HFF-Myc (cell line): ENCODE measurements around the gene ASB1.
"Not testable (repeated sequence)": the region's sequence is repeated elsewhere in the genome, so short reads cannot be mapped to it uniquely, and the experiment has no call there.

Source experiments
- DNase-seq: peaks from one replicate; pipeline ENCODE4 v3.0.0-alpha.2; 2011; ENCODE audit warnings: low read depth; ENCODE audit errors: extremely low read depth
- H3K4me3 ChIP-seq: replicated peaks from 2 replicates; pipeline ENCODE4 v1.5.1; 2011; ENCODE audit warnings: low read depth, mild to moderate bottlenecking, control low read depth, low read length
- TF ChIP-seq, protein P1 (sequence below): IDR thresholded peaks from 2 replicates; pipeline ENCODE4 v1.5.1; 2012; ENCODE audit warnings: mild to moderate bottlenecking, low read depth, low read length, control low read depth; ENCODE audit errors: missing control alignments

ASB1 gene

DNA sequence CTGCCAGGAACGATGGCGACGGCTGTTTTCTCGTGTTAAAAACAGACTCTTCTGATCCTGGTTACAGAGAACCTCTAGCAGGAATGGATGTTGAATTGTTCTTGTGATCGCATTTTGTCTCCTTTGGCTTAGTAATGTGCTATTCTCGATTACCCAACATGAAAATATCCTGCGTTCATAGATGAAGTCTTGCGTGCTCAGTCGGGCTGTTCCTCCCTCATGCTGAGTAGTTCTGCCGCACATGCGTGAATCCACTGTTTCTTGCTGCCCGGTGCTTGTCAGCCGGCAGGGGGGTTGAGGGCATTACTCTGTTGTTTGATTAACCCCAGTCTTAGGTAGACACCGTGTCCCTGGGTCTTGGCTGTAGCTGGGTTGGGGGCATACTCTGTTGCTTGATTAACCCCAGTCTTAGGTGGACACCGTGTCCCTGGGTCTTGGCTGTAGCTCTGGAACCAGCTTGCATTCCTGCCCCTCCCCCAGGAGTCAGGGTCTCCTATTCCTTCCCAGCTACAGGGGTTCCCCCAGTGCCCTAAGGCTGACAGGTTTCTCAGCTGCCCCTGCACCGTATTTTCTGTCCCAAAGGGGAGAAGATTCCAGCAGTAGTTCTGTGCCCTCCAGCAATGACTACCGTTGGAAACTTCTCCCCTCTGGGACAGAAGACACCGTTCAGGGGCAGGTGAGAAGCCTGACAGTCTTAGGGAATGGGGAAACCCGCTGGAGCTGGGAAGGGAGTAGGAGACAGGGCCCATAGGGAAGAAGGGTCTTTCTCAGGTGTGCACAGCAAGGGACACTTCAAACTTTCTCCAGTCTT lies 22.1 kb upstream of the ASB1 start:
- TF ChIP-seq, protein P1, sequence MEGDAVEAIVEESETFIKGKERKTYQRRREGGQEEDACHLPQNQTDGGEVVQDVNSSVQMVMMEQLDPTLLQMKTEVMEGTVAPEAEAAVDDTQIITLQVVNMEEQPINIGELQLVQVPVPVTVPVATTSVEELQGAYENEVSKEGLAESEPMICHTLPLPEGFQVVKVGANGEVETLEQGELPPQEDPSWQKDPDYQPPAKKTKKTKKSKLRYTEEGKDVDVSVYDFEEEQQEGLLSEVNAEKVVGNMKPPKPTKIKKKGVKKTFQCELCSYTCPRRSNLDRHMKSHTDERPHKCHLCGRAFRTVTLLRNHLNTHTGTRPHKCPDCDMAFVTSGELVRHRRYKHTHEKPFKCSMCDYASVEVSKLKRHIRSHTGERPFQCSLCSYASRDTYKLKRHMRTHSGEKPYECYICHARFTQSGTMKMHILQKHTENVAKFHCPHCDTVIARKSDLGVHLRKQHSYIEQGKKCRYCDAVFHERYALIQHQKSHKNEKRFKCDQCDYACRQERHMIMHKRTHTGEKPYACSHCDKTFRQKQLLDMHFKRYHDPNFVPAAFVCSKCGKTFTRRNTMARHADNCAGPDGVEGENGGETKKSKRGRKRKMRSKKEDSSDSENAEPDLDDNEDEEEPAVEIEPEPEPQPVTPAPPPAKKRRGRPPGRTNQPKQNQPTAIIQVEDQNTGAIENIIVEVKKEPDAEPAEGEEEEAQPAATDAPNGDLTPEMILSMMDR, result no peak
- no peak for DNase-seq
- no peak overlapping the region for H3K4me3 ChIP-seq

DNA sequence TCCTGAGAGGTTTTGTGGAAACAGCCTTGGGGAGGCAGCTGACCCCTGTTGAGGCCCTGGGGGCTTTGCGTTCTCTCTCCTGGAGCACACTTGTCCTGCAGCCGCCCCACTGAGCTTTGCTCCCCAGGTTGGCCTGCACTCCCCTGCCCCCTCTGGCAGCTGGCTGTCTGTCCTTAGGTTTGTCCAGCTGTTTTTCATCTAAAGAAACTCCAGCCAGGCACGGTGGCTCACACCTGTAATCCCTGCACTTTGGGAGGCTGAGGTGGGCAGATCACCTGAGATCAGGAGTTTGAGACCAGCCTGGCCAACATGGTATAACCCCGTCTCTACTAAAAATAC lies 21.5 kb upstream of the ASB1 start:
- H3K4me3 ChIP-seq, DNase-seq: not testable (repeated sequence)

DNA sequence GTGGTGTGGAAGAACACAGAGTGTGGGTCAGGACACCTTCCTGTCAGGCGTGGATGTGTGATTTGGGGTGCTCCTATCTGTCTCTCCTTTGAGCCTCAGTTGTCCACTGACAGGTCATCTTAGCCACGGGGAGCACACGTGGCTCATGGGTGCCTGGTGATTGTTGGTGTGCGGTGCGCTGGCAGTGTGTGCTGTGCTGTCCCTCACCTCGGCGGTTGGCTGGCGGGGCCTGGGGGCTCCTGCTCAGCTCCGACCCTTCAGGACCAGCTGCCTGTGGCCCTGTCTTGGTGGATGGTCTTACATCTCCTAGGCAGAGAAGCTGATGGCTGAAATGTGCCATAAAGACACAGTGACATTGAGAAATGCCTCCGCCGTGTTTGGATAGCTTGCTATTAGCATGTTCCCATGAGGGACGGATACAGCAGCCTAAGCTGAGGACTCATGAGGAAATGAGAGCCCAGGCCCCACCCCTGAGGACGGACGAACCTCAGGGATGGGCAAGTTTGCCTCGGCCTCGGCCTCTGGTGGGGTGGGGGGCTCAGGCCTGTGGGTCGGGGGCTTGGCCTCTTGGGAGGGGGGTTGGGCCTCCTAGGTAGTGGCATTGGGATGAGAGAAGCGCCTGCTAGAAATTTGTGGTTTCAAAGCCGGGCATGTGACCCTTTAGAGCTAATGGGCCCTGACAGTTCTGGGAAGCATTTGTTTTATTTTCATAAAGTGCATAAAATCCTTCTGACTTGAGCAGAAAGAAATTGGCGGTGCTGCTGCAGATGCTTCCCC lies 20.3 kb upstream of the ASB1 start:
- TF ChIP-seq, protein P1, result no peak
- no peak overlapping the region for H3K4me3 ChIP-seq
- DNase-seq, result no peak

DNA sequence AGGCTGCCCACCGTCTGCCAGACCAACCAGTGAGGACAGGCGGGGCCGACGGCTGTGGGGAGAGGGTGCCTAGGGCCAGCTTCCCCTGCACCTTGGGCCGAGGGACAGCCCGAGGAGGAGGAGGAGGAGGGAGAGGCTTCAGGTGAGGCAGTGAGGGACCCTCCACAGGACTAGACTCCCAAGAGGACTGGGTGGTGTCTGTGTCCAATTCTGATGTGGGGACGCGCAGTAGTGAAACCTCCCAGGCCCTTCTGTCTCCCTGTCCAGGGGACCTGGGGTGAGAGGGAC lies 19.8 kb upstream of the ASB1 start:
- TF ChIP-seq, protein P1, result no peak
- no peak for DNase-seq
- H3K4me3 ChIP-seq, result no peak overlapping the region

DNA sequence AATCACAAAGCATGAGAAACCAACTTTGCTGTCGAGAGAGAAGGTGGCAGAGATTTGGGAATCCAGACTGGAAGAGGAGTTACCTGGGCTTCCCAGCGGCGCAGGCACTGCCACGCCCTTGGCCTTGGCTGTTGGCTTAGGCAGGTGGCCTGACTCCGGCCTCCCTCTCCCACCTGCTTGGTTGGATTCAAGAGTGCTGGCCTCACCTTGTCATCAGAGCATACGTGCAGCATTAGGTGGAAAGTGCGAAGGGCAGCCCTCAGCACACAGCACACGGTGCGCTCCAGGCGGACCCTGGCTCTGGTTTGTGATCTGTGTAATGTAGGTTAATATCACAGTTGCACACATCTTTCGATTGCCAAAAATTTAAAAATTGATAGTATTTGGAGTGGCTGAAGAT lies 19.2 kb upstream of the ASB1 start:
- TF ChIP-seq, protein P1, result no peak
- H3K4me3 ChIP-seq, result no peak overlapping the region
- no peak for DNase-seq

DNA sequence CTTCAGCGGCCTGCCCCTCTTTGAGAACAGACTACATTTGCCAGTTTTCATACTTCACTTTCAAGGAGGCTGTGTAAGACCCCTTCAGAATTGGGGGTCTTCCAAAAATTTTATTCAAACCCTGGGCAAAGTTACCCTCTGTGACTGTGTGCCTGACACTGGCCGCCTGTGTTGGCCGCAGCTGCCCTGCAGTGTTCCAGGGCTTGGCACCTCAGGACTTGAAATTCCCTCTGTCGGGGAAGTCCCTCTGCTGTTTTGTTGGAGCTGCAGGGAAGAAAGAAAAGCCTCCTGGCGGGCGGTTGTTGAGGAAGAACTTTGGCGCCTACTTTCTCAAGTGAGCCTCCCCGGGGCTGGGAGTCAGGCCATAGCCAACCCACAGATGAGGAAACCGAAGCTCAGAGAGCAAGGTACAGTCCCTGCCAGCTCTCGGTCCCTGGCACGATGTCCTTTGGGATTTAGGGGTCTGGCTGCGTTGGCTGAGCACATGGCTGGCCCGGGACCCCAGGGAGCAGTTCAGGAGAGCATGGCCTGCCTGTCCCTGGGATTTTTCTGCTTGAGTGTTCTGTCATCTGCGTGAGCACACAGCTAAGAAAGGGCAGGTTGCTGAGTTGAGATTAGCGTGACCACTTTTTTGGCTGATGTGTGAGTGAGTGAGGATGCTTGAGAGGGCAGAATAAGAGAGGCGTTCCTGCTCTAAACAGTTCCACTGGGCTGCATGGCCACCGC lies 17.9 kb upstream of the ASB1 start:
- DNase-seq, result no peak
- no peak overlapping the region for H3K4me3 ChIP-seq
- TF ChIP-seq, protein P1, result no peak
